HG03103 (cell line): Measurements from ENCODE around the gene BASP1.

Source experiments
- ATAC-seq: cut with Tn5 transposase; IDR thresholded peaks from one replicate; pipeline ENCODE4 v1.9.1; 2021; ENCODE audit warnings: low read depth; ENCODE audit not compliant: unreplicated experiment

BASP1 gene, protein sequence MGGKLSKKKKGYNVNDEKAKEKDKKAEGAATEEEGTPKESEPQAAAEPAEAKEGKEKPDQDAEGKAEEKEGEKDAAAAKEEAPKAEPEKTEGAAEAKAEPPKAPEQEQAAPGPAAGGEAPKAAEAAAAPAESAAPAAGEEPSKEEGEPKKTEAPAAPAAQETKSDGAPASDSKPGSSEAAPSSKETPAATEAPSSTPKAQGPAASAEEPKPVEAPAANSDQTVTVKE

DNA sequence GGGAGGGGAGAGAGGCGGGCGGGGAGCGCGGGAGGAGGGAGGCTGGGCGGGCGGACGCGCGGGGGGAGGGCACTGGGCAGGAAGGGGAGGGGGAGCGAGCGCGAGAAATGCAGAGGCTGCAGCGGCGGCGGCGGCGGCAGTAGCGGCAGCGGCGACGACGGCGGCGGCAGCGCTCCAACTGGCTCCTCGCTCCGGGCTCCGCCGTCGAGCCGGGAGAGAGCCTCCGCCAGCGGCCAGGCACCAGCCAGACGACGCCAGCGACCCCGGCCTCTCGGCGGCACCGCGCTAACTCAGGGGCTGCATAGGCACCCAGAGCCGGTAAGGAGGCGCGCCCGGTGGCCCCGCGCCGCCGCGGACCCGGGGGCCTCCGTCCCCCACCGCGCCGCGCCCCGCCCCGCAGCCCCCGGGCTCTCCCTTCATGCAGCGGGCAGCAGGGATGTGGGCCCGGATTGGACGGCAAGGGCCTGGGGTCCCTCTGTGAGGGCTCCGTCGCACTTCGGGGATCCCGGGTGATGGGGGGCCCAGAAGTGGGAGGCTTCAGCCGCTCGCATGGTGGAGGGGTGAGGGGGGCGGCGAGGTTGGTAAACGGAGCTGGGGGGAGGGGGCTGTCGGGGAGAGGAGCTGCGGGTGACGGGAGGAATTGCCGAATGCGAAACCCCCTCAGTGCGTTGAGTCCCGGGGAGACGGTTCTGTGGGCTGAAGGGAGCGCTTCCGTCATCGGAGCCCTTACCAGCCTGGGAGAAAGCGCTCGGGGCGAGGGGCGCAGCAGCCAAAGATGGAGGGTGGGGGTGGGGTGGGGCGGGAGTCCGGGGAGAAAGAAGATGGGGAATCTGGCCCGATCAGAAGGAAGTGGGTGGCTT is at the start of gene BASP1:
BASP1 (plus strand) TSS at position 139 of the 860 bp plus-strand sequence. CDS start 57,586 bp downstream, outside the sequence.
- peak; percentile 41 for ATAC-seq

DNA sequence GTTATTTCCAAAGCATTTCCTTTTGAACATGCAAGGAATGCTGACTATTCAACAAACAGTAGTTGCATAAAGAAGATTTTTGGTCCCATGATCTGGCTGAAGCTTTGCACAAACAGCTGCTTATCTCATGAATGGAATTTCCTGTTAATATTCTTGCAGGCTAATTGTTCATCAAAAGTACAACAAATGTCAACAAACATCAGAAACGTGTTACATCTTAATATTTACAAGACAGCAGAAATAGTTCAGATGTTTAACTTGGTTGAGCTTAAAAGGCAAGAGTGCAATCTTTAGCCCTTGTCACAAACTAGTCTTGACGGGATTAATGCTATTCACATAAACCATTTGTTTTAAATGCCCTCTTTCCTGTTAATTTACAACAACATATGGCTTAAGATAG is 47.9 kb upstream of the BASP1 start:
- ATAC-seq, result no peak

DNA sequence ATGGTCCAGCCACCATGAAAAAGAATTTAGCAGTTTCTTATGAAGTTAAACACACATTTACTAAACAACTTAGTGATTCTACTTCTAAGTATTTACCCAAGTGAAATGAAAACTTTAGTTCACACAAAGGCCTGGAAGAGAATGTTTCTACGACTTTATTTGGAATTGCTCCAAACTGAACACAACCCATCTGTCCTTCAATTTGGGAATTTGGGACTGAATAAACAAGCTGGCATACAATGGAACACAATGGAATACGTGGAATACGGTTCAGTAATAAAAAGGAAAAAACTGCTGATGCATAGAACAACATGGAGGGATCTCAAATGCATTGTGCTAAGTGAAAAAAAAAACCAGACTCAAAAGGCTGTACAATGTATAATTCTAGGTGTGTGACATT is 44.6 kb upstream of the BASP1 start:
- no peak for ATAC-seq

DNA sequence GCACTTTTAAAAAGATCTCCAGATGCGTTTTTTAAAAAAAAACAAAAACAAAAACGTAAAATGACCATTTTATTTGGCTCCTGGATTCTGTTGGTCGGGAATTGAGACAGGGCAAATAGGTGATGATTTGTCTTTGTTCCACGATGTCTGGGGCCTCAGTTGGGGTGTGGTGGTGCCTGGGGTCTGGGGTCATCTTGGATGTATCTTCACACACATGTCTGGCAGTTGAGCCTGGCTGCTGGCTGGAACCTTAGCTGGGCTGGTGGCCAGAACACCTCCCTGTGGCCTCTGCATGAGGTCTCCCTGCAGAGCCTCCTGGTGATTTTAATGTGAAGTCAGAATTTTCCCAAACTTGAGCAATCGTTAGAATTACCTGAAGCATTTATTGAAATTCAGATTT is 42.5 kb upstream of the BASP1 start:
- ATAC-seq, result no peak

DNA sequence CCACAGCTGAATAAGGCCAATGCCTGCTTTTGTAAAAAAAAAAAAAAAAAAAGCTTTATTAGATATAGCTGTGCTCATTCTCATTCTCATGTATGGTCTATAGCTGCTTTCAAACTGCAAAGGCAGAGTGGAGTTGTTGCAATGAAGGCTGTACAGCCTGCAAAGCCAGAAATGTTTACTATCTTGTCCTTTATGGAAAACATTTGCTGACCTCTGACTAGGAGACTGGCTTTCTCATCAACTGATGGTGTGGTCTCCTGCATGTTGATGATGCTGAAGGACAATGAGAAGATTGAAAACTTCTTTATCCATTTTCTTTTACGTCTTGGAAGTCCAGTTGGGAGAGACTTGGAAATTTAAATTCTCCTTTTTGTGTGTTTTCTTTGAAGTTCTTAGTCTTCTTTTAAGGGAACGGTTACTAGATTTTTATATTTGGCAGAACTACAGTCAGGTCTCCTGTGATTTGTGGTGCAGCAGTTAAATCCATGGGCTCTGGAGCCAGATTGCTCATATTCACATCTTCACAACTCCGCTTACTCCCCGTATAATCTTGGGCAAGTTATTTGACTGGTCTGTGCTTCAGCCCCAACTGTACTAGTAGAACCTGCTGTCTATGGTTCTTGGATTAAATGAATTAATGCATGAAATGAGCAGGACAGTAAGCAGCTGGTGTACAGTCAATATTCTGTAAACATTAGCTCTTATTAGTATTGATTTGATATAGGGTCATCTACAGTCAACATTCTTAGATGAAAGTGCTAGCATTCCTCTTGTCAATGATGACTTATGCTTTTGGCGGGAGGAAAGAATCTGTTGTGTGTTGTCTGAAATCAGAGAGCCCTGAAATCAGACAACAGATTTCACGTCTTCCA is 39.7 kb upstream of the BASP1 start:
- no peak for ATAC-seq

DNA sequence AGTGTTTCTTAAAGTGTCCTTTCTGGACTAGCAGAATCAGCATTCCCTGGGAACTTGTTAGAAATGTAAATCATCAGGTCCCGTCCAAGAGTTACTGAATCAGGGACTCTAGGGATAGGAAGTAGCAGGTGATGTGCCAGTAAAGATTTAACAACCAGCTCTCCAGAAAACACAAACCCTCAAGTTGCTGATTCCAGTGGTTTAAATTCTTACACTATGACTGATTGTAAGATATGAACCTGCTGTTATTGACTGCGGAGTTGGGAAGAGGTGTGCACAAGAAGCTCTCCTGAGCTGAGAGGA is 39.1 kb upstream of the BASP1 start:
- ATAC-seq, result no peak

DNA sequence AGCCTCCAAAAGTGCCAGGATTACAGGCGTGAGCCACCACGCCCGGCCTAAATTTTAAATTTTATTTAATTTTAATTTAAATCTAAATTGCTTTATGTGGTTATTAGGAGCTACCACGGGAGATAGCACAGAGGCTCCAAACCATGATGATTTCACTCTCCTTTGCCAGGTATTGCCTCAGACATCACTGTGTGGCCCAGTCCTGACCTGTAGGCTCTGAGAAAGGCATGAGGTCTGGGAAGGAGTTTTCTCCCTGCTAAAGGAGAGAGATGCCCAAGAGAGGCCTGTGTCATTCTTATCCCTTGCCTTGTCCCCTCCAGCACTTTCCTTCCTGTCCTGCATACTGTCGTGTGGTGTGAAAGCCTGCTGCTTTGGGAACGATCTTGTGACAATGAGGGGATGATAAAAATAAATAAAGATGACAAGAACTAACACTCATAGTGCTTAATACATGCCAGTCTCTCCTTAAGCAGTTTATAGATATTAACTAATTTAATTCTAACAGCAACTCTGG is 37.0 kb upstream of the BASP1 start:
- no peak for ATAC-seq

DNA sequence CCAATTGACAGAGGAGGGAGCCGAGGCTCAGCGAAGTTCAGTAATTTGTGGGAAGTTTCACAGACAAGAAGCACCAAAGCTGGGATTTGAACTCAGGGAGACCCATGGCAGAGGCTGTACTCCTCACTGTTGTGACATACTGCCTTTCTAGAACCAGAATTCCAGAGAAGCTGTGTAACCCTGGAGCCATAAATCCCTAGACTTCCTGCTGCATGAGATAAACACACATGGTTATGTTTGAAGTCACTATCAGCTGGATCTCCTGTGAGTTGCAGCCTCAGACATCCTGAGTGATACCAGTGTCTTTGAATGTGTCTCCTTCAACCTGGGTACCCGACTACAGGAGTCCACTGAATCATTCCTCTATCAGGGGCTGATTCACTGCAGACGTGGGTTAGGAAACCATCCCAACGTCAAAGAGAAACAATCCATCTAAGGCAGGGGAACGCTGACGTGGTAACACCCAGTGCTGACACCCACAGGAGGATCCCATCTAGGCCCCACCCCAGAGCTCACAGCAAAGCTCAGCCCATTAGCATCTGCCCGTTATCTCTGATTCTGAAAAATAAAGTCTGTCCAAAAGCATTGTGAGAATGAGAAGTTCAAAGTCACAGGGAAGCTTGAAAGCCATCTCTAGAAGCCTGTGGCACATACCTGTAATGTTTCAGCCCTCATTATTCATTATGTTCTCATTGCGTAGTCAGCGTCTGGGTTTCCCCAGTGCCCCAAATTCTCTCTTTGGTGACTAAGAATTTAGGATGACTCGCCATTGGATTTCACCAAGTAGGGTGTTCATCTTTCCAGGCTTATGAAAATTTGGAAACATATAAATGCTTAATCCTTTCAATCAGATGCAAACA is 36.3 kb upstream of the BASP1 start:
- ATAC-seq, result no peak

DNA sequence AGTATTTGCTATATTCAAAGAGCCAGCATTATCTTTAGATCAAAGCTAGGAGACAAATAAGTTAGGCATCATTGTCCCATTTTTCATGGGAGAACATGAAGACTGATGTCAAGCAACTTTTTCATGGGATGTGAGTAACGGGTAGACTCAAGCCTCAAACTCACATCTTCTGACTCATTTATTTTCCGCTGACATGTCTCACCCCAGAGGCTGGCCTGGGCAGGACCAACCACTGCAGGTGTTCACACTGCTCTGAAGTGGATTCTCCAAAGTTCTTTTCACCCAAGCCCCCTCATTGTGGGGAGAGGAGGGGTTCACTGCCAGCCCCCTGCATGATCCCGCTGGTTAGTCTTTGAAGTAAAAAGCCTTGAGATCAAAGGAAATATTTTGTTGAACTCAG is 34.9 kb upstream of the BASP1 start:
- no peak for ATAC-seq

DNA sequence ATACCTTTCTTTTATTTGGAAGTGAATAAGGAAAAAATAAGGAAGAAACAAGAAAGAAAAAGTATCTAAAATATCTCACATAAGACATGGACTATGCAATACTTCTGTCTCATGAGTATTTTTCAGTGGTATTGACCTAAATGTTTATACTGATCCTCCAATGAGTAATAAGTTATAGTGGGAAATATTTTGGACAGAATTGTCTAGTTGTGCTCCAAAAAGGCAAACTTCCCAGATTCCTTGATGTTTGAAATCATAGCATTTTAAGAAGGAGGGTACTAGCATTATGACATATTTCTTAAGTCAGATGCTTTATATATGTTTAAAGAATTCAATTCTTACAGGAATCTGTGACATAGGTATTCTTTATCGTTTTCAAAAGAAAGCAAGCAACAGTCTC is 34.5 kb upstream of the BASP1 start:
- no peak for ATAC-seq

DNA sequence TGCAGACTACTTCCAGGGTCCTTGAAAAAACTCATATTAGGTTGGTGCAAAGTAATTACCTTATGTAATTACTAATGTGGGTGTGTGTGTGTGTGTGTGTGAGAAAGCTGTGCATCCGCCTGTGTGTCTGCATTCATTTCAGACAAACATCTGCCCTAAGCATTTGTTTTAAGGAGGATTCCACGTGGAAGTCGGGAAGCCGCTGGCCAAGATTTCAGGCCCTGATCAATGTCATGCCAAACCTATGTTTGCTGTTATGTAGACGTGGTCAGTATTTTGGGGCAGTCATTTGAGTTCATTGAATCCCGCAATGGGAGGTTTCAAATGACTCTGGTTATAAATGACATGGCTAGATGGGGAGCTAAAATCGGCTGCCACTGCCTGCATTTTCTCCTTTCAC is 33.6 kb upstream of the BASP1 start:
- no peak for ATAC-seq

DNA sequence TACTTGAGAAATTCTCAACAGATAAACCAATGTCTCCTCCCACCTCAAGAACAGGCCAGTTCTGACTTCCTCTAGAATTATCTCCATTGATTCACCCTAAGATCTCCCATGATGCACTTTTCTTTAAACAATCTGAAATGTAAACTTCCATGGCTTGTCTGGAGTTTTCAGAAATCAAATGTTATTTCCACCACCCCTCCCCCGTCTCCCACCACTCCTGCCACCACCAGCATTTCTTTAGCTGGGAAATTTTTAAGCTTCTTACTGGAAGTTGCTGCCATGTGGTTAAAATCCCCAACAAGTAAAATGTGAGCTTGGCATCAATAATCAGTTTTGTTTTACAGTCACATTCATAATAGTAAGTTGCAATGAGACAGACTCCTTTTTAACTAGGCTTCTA is 32.8 kb upstream of the BASP1 start:
- ATAC-seq, result no peak

DNA sequence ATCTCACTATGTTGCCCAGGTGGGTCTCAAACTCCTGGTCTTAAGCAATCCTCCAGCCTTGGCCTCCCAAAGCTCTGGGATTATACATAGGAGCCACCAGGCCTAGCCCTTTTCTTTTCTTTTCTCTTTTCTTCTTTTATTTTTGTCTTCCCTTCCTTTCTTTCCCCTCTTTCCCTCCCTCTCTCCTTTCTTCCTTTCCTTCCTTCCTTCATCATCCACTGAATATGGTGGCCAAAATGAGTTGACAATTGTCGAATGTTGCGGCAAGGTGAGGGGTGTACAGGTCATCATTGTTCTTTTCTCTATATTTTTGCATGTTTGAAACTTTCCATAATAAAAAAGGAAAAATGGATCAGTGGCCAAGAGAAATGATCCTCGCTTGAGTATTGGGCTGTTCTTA is 32.1 kb upstream of the BASP1 start:
- ATAC-seq, result no peak

DNA sequence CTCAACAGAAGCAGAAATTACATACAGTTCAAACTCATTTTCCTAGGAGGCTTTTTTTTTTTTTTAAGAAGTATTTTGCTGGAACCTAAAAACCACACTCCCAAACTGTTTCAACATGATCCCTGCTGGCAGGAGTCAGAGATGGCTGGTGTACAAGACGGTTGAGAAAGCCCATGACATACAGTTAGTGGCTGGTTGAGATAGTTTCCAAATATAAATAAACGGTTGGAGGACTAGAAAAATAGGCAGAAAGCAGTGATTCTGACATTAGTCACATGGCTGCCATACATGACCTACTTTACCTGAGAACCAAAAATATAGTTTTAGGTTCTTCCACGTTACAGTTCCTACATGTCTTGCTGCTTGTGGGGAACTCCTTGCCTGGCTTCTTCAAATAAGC is 31.7 kb upstream of the BASP1 start:
- ATAC-seq, result no peak

DNA sequence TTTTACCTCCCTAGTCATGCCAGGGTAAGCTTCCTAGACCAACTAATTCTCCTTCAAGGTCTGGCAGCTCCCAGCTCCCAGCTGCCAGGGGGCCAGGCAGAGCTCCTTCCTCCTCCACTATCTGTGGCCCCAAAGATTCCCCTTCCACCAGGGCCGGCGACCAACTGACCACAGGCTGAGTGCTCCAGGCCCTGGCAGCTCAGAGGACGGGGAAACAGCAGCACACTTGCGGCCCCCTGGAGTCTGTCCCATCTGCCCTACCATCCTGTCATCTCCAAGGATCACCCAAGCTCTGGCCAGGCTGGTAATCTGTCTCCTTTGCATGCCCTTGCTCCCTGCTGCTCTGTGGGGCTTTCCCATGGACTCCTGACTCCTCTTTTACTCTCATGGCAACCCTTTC is 31.2 kb upstream of the BASP1 start:
- ATAC-seq, result no peak

DNA sequence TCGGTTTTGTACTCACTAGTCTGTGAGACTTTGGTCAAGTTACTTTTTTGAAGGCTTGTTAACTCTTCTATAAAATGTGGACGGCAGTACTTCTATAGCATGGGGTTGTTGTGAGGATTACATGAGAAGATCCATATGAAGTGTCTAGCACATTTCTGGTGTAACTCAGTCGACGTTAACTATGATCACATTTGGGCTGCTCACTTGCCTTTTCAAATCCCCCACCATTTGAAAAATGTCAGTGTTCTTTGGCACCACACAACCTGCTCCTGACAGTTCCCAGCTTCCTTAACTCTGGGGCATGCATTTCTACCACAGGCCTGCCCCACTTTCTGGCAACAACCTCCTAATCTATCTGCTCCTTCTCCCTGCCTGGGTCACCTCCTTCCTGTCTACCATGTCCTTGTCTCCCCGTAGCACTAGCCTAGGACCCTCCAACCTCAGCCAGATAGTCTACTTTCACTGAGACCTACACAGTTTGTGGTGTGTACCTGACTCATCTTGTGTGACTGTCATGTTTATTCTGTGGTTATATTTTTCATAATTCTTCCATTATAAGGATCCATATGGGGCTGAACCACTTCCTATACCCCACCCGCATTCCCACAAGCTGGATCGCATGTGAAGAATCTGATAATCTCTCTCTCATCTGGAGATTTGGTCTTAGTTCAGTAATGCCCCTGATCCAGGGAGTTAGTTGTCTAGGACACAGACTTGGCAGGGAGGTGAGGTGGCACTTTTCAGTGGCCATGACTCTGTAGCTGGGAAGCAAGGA is 30.2 kb upstream of the BASP1 start:
- ATAC-seq, result no peak

DNA sequence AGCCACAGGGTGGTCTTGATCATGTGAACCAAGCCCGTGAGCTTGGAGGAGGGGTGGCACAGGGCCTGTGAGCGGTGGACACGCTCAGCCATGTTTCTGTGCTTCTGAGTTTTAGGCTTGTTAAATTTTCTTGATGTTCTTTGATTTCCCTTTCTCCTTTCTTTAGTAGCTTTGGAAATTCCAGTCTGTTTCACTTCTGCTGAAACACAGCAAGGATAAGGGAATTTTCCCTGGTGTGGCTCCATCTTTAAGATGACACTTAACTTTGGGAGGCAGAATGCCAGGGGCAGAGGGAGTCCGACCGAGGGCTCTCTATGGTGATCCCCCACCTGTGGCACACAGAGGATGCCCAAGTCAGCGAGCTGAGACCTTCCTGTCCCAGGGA is 29.7 kb upstream of the BASP1 start:
- no peak for ATAC-seq

DNA sequence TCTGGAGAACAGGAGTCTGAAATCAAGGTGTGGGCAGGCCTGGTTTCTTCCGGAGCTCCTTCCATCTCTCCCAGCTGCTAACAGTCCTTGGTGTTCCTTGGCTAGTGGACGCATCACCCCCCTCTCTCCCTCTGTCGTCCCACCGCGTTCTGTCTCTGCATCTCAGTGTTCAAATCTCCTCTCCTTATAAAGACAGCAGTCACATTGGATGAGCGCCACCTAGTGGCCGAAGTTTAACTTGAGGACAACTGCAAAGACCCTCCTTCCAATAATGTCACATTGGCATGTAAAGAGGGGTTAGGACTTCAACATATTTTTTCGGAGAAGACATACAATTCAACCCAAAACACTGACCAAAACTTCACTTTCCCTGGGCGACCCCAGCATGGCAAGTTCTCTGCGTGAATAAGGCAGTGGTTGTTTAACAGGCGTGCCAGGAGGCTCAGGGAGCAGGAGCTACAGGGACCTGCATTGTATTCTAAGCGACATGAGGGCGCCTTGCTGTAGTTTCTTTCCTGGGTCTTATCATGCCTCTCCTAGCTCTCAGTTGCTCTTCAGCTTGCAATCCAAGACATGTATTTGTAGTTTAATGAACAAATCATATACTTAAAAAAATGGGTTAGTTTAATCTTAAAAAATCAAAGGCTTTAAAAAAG is 27.9 kb upstream of the BASP1 start:
- peak; percentile 69 for ATAC-seq

DNA sequence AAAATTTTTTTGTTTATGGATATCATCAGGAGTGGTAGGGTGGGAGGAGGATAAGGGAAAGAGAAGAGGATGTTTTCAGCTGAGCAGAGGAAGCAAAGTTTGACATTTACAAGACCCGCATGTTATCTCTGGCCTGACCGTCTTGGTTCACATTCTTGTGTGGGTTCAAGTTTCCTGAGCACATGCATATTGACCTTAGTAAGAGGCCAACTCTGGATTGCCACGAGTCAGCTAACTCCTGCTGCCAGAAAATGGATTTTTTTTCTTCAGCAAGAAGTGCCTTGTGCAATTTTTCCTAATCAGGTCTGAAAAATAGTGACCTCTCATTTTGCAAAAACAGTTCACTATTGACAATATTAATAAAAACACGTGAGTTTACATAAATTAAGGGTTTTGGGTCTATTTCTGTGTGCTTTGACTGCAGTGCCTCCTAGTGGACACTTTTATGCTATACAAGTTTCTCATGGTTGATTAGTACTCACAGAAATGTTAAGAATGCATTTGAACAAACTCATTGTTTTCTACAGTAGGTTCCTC is 27.1 kb upstream of the BASP1 start:
- ATAC-seq, result no peak
